Uterus (tissue), 2 donors: Measurements from ENCODE around the gene TXNDC5.

Experiments
- POLR2A ChIP-seq, 2 donors: fragments of 450-650 bp; IDR thresholded peaks; one replicate each; pipeline ENCODE4 v1.6.1; 2016; ENCODE audit warnings: antibody characterized with exemption in 2 of 2, mild to moderate bottlenecking in 1 of 2, moderate library complexity in 1 of 2
- TF ChIP-seq, protein P1 (sequence below), 4 experiments: fragments of 200-600 bp in 2 of 4; fragments of 450-650 bp in 2 of 4; sonication (generic) in 2 of 4; IDR thresholded peaks; one replicate each; pipeline ENCODE4 v1.5.1; 2016 to 2019; ENCODE audit warnings: antibody characterized with exemption in 4 of 4, mild to moderate bottlenecking in 2 of 4, moderate library complexity in 1 of 4

DNA sequence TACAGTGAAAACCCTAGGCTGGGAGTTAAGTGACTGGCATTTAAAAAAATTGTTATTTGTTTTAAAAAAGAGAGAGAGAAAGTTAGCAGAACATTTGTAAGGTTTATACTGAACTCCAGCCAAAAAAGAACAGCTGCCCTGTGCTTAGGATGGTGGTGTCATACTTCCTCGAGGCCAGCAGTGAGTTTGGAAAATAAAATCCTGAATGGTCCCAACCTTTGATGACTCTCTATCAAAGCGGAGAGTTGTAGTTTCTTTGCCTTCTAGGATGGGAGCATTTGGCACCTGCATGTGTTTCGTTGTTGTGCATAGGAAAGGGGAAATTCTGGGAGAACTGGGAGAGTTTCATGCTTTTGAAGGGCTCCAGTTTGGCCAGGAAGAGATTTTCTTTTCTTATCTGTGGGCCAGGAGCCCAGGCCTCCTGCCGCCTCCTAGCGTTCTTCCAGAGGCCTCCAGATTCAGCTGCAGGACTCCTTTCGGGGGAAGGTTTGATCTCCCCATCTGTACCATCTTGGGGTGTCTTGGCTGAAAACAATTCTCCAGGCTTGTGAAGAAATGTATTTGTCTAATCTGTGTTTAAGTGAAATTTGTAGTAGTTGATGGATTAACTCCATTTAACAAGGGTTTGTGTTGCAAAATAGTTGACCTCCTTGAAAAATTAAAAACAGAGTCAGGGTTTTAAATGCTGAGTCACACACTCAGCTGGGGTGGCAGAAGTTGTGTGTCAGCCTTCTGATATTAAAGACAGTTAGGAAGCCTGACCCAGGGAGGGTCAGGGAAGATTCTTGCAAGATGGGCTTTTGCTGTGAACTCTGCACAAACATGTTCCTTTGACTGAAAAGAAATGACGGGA is 63.4 kb downstream of the TXNDC5 start:
- TF ChIP-seq, protein P1, sequence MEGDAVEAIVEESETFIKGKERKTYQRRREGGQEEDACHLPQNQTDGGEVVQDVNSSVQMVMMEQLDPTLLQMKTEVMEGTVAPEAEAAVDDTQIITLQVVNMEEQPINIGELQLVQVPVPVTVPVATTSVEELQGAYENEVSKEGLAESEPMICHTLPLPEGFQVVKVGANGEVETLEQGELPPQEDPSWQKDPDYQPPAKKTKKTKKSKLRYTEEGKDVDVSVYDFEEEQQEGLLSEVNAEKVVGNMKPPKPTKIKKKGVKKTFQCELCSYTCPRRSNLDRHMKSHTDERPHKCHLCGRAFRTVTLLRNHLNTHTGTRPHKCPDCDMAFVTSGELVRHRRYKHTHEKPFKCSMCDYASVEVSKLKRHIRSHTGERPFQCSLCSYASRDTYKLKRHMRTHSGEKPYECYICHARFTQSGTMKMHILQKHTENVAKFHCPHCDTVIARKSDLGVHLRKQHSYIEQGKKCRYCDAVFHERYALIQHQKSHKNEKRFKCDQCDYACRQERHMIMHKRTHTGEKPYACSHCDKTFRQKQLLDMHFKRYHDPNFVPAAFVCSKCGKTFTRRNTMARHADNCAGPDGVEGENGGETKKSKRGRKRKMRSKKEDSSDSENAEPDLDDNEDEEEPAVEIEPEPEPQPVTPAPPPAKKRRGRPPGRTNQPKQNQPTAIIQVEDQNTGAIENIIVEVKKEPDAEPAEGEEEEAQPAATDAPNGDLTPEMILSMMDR (IDR thresholded peaks at IDR 0.05), result no peak
- no peak for TF ChIP-seq POLR2A (IDR thresholded peaks at IDR 0.05)
